Measurements from ENCODE around the gene RTF2. TPM values are rescaled to one million over a fixed set of nuclear protein-coding genes. Genes with fewer than 3 reads are reported as not detected.
A peak's percentile ranks its signal among the peaks of the same experiment; 100 is the strongest.

Gene RTF2
- total RNA-seq, 6 donors from 2014 or later, result 35.6 to 87.8 (median 63.5) TPM

DNA sequence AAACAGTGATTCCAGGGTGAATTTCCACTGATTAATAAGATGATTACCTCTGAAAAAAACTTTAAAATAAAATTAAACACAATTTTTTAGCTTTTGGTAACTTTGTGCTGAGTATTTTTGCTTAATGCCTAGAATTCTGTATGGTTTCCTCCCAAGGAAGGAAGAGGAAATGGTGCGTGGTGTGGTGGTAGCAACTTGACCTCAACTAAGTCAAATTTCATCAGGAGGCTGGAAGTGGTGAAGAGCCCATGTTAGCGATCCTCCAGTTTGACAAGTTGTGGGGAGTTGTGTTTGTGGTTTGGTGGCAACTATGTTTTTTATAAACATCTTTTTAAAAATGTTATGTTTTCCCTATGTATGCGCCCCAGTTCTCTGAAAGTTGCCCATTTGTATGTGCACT lies 5.0 kb upstream of the RTF2 start:
- no peak overlapping the region for H3K4me3 ChIP-seq
- H3K27me3 ChIP-seq, result no peaks in the 10 kb centered on the region
- H3K4me1 ChIP-seq, result peaks cover 0 to 6% (median 1%) of the 10 kb centered on the region in 4 donors
- ATAC-seq (ENCODE audit: low FRiP score in 2 of 2) (no peak), DNase-seq (no peak)
- H3K9me3 ChIP-seq, result no peaks in the 10 kb centered on the region
- H3K36me3 ChIP-seq, result peaks cover 0 to 16% (median 3%) of the 10 kb centered on the region in 4 donors
- no peak overlapping the region for H3K27ac ChIP-seq
- 46 to 50% methylated on average over 3 of the region's 3 CpGs for WGBS, 2 donors
- TF ChIP-seq, protein P1, sequence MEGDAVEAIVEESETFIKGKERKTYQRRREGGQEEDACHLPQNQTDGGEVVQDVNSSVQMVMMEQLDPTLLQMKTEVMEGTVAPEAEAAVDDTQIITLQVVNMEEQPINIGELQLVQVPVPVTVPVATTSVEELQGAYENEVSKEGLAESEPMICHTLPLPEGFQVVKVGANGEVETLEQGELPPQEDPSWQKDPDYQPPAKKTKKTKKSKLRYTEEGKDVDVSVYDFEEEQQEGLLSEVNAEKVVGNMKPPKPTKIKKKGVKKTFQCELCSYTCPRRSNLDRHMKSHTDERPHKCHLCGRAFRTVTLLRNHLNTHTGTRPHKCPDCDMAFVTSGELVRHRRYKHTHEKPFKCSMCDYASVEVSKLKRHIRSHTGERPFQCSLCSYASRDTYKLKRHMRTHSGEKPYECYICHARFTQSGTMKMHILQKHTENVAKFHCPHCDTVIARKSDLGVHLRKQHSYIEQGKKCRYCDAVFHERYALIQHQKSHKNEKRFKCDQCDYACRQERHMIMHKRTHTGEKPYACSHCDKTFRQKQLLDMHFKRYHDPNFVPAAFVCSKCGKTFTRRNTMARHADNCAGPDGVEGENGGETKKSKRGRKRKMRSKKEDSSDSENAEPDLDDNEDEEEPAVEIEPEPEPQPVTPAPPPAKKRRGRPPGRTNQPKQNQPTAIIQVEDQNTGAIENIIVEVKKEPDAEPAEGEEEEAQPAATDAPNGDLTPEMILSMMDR (IDR thresholded peaks at IDR 0.05), result no peak
- TF ChIP-seq POLR2A (IDR thresholded peaks at IDR 0.05) (no peak), EP300 (IDR thresholded peaks at IDR 0.05) (no peak), POLR2AphosphoS5 (IDR thresholded peaks at IDR 0.05) (no peak)

DNA sequence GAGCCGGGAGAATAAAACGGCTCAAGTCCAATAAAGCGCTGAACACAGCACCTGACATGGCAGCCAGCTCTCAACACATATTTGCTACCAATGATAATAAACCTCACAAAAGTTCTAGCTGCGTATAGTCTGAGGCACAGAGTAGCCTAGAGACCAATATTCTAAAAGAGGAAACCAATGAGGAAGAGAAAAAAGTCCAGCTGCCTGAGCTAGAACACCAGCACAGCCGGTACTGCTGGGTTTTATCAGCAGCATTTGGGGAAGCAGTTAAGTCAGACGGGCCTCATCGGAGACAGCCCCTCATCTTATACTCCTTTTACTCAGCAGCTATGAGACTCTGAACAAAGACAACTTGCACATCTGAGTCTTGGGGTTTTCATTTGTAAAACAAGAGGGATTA lies 2.4 kb upstream of the RTF2 start:
- Histone ChIP-seq H3K4me1 (peaks cover 14 to 27% (median 17%) of the 10 kb centered on the region in 4 donors), H3K9me3 (no peaks in the 10 kb centered on the region), H3K27ac (peak overlapping the region in 1 of 4 donors; percentile 3), H3K4me3 (no peak overlapping the region), H3K36me3 (peaks cover 0 to 8% (median 0%) of the 10 kb centered on the region in 4 donors), H3K27me3 (no peaks in the 10 kb centered on the region)
- 49 to 59% methylated on average over 7 of the region's 7 CpGs for WGBS, 2 donors
- ATAC-seq (ENCODE audit: low FRiP score in 2 of 2), result no peak
- no peak for DNase-seq
- TF ChIP-seq POLR2A (IDR thresholded peaks at IDR 0.05) (no peak), POLR2AphosphoS5 (IDR thresholded peaks at IDR 0.05) (no peak)

DNA sequence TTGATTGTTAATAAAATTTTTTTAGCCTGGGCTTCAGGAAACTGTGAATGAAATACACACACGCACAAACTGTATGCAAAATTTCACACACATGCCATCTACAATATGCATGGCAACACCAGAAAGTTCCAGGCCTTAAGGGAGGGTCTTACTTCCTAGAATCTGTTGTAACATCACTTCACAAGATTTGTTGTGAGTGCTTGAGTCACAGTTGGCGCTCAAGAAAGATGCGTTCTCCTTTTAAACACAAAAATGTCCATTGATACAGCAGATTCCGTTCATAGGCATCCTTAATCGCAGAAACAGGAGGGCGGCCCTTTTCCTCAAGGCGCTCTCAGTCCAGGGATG lies 485 bp upstream of the RTF2 start:
- 4 to 7% methylated on average over 7 of the region's 7 CpGs for WGBS, 2 donors
- H3K27ac ChIP-seq, result peak overlapping the region; percentile 86 to 95 (median 88)

GRCh38 chr20:56469077-56469449 lies 636 bp downstream of the RTF2 start:
- 25 to 29% methylated on average over 8 of the region's 8 CpGs for WGBS, 2 donors
- H3K4me1 ChIP-seq, result peaks cover 14 to 29% (median 17%) of the 10 kb centered on the region in 4 donors
- peak overlapping the region; percentile 72 to 91 (median 78) for H3K4me3 ChIP-seq
- peaks cover 5 to 25% (median 13%) of the 10 kb centered on the region in 4 donors for H3K36me3 ChIP-seq
- TF ChIP-seq EP300 (IDR thresholded peaks at IDR 0.05) (no peak), POLR2A (IDR thresholded peaks at IDR 0.05) (no peak), POLR2AphosphoS5 (IDR thresholded peaks at IDR 0.05) (no peak)
- TF ChIP-seq, protein P1 (IDR thresholded peaks at IDR 0.05), result no peak
- peak overlapping the region; percentile 86 to 95 (median 88) for H3K27ac ChIP-seq
- H3K9me3 ChIP-seq, result no peaks in the 10 kb centered on the region
- no peak for ATAC-seq (ENCODE audit: low FRiP score in 2 of 2)
- DNase-seq, result no peak
- H3K27me3 ChIP-seq, result no peaks in the 10 kb centered on the region

More for the DNA sequence above, 485 bp upstream of the RTF2 start:
- Histone ChIP-seq H3K27me3 (no peaks in the 10 kb centered on the region), H3K36me3 (peaks cover 0 to 14% (median 5%) of the 10 kb centered on the region in 4 donors), H3K9me3 (no peaks in the 10 kb centered on the region), H3K4me1 (peaks cover 14 to 29% (median 17%) of the 10 kb centered on the region in 4 donors), H3K4me3 (peak overlapping the region; percentile 72 to 91 (median 78))
- peak in 1 of 2 donors; percentile 31 for ATAC-seq (ENCODE audit: low FRiP score in 2 of 2)
- no peak for DNase-seq
- no peak for TF ChIP-seq POLR2AphosphoS5 (IDR thresholded peaks at IDR 0.05)
- TF ChIP-seq EP300 (IDR thresholded peaks at IDR 0.05), result no peak

DNA sequence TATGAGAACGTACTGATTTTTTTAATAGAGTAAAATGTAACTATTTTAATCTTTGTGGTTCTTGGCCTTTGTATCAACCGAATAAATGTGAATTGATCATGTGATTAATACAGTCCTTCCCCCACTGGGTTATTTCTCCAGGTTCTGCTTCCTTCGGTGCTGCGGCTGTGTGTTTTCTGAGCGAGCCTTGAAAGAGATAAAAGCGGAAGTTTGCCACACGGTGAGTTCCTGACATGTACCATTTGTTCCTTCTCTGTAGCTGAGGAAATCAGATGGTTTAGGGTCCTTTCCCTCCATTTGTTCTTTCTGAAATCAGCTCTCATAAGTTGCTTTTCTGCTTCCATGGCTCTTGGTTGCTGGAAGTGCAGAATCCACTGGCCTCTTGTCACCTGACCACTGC lies 15.5 kb downstream of the RTF2 start:
- DNase-seq (peak in 1 of 2 donors; percentile 44), ATAC-seq (ENCODE audit: low FRiP score in 2 of 2) (no peak)
- TF ChIP-seq, protein P1 (IDR thresholded peaks at IDR 0.05), result no peak
- TF ChIP-seq POLR2AphosphoS5 (IDR thresholded peaks at IDR 0.05), result no peak
- TF ChIP-seq POLR2A (IDR thresholded peaks at IDR 0.05), result no peak
- no peak for TF ChIP-seq EP300 (IDR thresholded peaks at IDR 0.05)
- no peak overlapping the region for H3K4me3 ChIP-seq
- 58 to 76% methylated on average over 7 of the region's 7 CpGs for WGBS, 2 donors
- no peaks in the 10 kb centered on the region for H3K27me3 ChIP-seq
- no peaks in the 10 kb centered on the region for H3K4me1 ChIP-seq
- H3K9me3 ChIP-seq, result no peaks in the 10 kb centered on the region
- H3K36me3 ChIP-seq, result peaks cover 13 to 96% (median 58%) of the 10 kb centered on the region in 4 donors
- H3K27ac ChIP-seq, result peak overlapping the region; percentile 46 to 68 (median 60)

GRCh38 chr20:56487216-56487615 lies 18.8 kb downstream of the RTF2 start:
- H3K27ac ChIP-seq, result peak overlapping the region; percentile 28 to 76 (median 64)
- TF ChIP-seq POLR2AphosphoS5 (IDR thresholded peaks at IDR 0.05) (peak; percentile 22 to 40), EP300 (IDR thresholded peaks at IDR 0.05) (no peak), POLR2A (IDR thresholded peaks at IDR 0.05) (no peak)
- TF ChIP-seq, protein P1 (IDR thresholded peaks at IDR 0.05), result no peak
- no peaks in the 10 kb centered on the region for H3K4me1 ChIP-seq
- H3K27me3 ChIP-seq, result no peaks in the 10 kb centered on the region
- ATAC-seq (ENCODE audit: low FRiP score in 2 of 2), result peak in 1 of 2 donors; percentile 32
- 62 to 79% methylated on average over 11 of the region's 11 CpGs for WGBS, 2 donors
- DNase-seq, result peak in 1 of 2 donors; percentile 60
- H3K36me3 ChIP-seq, result peaks cover 0 to 90% (median 56%) of the 10 kb centered on the region in 4 donors
- H3K9me3 ChIP-seq, result no peaks in the 10 kb centered on the region
- no peak overlapping the region for H3K4me3 ChIP-seq
